HL-60 (cell line): Measurements from ENCODE around the gene MDFIC2.
"Not testable (repeated sequence)": the region's sequence is repeated elsewhere in the genome, so short reads cannot be mapped to it uniquely, and the experiment has no call there.

Source experiments
- DNase-seq, 2 experiments: peaks; one replicate each; pipeline ENCODE4 v3.0.0-alpha.2; 2010 to 2020; ENCODE audit warnings: low read depth in 1 of 2, low spot score in 1 of 2
- H3K27ac ChIP-seq: fragments of 250-450 bp; sonication (Bioruptor Pico); replicated peaks from 2 replicates; pipeline ENCODE4 v1.5.1; 2020; ENCODE audit warnings: mild to moderate bottlenecking, moderate library complexity
- H3K27me3 ChIP-seq: fragments of 250-450 bp; sonication (Bioruptor Pico); 2 replicates; pipeline ENCODE4 v1.5.1; 2021; ENCODE audit warnings: mild to moderate bottlenecking, moderate library complexity; ENCODE audit not compliant: insufficient read depth, poor library complexity, severe bottlenecking
- H3K4me3 ChIP-seq: replicated peaks from 2 replicates; pipeline ENCODE4 v1.5.1; 2011; ENCODE audit warnings: mild to moderate bottlenecking, control low read depth, low read length; ENCODE audit not compliant: insufficient read depth
- CTCF ChIP-seq: IDR thresholded peaks from one replicate; pipeline ENCODE4 v1.5.1; 2011; ENCODE audit warnings: low read length, control low read depth, inconsistent platforms; ENCODE audit not compliant: insufficient read depth
- GABPA ChIP-seq: IDR thresholded peaks from 2 replicates; pipeline ENCODE4 v1.6.1; 2012; ENCODE audit warnings: low read depth
- POLR2AphosphoS5 ChIP-seq: IDR thresholded peaks from 2 replicates; pipeline ENCODE4 v1.6.1; 2012; ENCODE audit warnings: low read depth
- REST ChIP-seq: IDR thresholded peaks from 2 replicates; pipeline ENCODE4 v1.6.1; 2012; ENCODE audit warnings: low read depth; ENCODE audit not compliant: insufficient replicate concordance
- SPI1 ChIP-seq: IDR thresholded peaks from 2 replicates; pipeline ENCODE4 v1.6.1; 2012; ENCODE audit warnings: low read depth, mild to moderate bottlenecking, borderline replicate concordance

Gene MDFIC2

GRCh38 chr3:70298385-70298784 is 14.1 kb downstream of the MDFIC2 start:
- TF ChIP-seq SPI1 (no peak), GABPA (no peak), CTCF (no peak), POLR2AphosphoS5 (no peak), REST (no peak)
- no peak for DNase-seq
- no peaks in the 10 kb centered on the region for H3K27me3 ChIP-seq
- no peak overlapping the region for H3K27ac ChIP-seq
- H3K4me3 ChIP-seq: no peak overlapping the region

GRCh38 chr3:70291097-70291482 is 21.3 kb downstream of the MDFIC2 start:
- TF ChIP-seq POLR2AphosphoS5 (no peak), GABPA (no peak), CTCF (no peak), REST (no peak), SPI1 (no peak)
- Histone ChIP-seq H3K4me3 (no peak overlapping the region), H3K27me3 (no peaks in the 10 kb centered on the region), H3K27ac (no peak overlapping the region)
- no peak for DNase-seq

- not testable (repeated sequence) for DNase-seq, H3K27ac ChIP-seq, H3K4me3 ChIP-seq, H3K27me3 ChIP-seq
These were observed 21.9 kb downstream of the MDFIC2 start for GRCh38 chr3:70290431-70291096.

- TF ChIP-seq POLR2AphosphoS5 (no peak), CTCF (no peak), GABPA (no peak), SPI1 (no peak), REST (no peak)
- no peak for DNase-seq
These were observed 30.8 kb downstream of the MDFIC2 start for GRCh38 chr3:70281663-70282062.

More at GRCh38 chr3:70281663-70282062, 30.8 kb downstream of the MDFIC2 start:
- Histone ChIP-seq H3K27ac (no peak overlapping the region), H3K27me3 (no peaks in the 10 kb centered on the region), H3K4me3 (no peak overlapping the region)
